HL-60 (cell line): Measurements from ENCODE around the gene PPM1H.

ENCODE experiments used
- POLR2AphosphoS5 ChIP-seq: IDR thresholded peaks from 2 replicates; pipeline ENCODE4 v1.6.1; 2012; ENCODE audit warnings: low read depth
- TF ChIP-seq, protein P1 (sequence below): IDR thresholded peaks from one replicate; pipeline ENCODE4 v1.5.1; 2011; ENCODE audit warnings: low read length, control low read depth, inconsistent platforms; ENCODE audit not compliant: insufficient read depth

DNA sequence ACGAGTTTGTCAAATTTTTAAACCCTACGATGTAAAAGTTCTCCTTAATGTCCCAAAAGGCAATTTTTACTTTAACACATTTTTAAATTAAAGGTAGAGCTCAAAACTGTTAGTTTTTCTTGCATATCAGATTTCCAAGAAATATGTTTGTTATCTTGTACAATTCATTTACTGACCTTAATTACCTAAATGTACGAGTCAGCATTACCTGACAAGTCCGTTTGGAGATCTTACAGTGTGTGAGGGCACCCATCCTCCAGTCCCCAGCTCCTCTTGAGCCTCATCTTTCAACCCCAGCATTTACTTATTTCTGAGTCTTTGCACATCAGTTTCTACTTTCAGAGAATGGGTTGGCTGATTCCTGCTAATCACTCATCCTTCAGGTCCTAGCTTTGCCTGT is 23.7 kb downstream of the PPM1H start:
- TF ChIP-seq, protein P1, sequence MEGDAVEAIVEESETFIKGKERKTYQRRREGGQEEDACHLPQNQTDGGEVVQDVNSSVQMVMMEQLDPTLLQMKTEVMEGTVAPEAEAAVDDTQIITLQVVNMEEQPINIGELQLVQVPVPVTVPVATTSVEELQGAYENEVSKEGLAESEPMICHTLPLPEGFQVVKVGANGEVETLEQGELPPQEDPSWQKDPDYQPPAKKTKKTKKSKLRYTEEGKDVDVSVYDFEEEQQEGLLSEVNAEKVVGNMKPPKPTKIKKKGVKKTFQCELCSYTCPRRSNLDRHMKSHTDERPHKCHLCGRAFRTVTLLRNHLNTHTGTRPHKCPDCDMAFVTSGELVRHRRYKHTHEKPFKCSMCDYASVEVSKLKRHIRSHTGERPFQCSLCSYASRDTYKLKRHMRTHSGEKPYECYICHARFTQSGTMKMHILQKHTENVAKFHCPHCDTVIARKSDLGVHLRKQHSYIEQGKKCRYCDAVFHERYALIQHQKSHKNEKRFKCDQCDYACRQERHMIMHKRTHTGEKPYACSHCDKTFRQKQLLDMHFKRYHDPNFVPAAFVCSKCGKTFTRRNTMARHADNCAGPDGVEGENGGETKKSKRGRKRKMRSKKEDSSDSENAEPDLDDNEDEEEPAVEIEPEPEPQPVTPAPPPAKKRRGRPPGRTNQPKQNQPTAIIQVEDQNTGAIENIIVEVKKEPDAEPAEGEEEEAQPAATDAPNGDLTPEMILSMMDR, result no peak
- TF ChIP-seq POLR2AphosphoS5, result no peak
